ENCODE measurements around the gene PTTG1.

DNA sequence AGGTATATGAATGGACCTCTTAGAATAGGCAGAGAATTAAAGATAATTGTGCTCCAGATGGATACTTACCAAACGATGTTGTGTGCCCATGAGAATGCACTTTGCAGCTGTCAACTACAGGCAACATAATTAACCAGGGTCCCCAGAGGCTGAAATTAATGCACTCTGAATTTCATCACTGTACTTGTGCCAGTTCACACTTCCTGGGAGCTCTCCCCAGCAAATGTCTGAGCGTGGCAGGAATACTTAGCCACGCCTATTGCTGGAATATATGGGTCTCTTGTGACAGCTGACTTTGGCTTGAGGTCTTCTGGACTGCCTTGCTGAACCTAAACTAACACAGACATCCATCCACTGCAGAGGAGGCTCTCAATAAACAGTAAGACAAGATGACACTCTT, 39.3 kb upstream of the PTTG1 start:
- TF ChIP-seq, protein P1, sequence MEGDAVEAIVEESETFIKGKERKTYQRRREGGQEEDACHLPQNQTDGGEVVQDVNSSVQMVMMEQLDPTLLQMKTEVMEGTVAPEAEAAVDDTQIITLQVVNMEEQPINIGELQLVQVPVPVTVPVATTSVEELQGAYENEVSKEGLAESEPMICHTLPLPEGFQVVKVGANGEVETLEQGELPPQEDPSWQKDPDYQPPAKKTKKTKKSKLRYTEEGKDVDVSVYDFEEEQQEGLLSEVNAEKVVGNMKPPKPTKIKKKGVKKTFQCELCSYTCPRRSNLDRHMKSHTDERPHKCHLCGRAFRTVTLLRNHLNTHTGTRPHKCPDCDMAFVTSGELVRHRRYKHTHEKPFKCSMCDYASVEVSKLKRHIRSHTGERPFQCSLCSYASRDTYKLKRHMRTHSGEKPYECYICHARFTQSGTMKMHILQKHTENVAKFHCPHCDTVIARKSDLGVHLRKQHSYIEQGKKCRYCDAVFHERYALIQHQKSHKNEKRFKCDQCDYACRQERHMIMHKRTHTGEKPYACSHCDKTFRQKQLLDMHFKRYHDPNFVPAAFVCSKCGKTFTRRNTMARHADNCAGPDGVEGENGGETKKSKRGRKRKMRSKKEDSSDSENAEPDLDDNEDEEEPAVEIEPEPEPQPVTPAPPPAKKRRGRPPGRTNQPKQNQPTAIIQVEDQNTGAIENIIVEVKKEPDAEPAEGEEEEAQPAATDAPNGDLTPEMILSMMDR (IDR thresholded peaks at IDR 0.05): no peak
- no peak for TF ChIP-seq EZH2phosphoT487 (IDR thresholded peaks at IDR 0.05)

Measured in neural progenitor cell (in vitro differentiated cells).